GM20431 (cell line): Measurements from ENCODE around the gene VPS26B.
"Not testable (repeated sequence)": the region's sequence is repeated elsewhere in the genome, so short reads cannot be mapped to it uniquely, and the experiment has no call there.

Experiments used
- in situ Hi-C: fragments of 300-500 bp; cut with MseI, MboI; formaldehyde crosslinking; loops from one replicate; pipeline ENCODE4 v1.15.0; 2020; ENCODE audit warnings: low sequenced_read_pairs; ENCODE audit not compliant: unreplicated experiment

VPS26B gene

DNA sequence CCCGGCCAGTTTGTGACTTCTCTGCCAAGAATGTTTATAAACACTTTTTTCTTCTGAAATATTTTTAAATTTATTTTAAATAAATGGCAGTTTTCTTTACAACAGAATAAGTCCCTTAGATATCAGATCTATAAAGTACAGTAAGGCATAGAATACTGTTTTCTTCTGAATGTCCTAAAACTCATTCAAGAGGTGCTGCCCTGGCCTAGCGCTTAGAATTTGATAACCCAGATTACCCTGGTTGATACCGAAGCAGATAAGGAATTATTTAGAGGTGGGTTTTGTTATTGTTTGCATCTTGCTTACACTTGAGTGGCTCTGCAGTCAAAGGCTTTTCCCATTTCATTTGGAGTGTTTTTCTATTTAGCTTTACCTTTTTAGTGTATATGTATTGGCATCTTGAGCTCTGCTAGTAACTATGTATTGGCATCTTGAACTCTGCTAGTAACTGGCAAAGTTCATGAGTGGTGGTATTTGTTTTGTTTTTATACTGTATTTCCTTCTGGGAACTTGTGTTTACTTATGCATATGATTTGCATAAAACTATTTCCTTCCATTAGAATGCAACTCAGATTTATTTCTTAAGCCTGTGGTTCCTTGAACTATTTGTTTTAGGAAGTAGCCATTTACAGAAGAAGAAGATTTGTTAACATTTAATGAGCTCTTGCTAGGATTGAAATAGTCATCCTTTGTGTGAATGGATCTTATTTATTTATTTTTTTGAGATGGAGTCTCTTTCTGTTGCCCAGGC lies 30.1 kb downstream of the VPS26B start:
- in situ Hi-C loops = no loop called here

- in situ Hi-C loops = not testable (repeated sequence)
Observed at GRCh38 chr11:134255184-134255561, 30.7 kb downstream of the VPS26B start.

GRCh38 chr11:134257101-134257500 lies 32.6 kb downstream of the VPS26B start:
- in situ Hi-C loops = no loop called here

DNA sequence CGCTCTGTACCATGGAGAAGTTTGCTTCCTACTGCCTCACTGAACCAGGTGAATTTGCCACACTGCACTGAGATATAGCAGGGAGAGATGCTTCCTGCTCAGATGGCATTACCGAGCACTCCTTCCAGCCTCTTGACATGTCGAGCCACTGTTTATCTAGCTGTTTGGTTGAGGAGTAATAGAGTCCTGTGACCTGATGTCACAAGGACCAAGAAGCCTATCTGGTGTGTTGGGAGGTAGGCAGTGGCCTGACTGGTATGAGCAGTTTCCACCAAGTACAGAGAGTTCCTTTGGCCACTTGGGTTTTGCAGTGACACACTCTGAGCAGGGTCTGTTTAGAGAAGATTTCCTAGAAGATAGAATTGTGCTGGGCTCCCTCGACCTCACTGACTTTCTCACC lies 34.1 kb downstream of the VPS26B start:
- in situ Hi-C loops = no loop called here

GRCh38 chr11:134260503-134260902 lies 36.0 kb downstream of the VPS26B start:
- in situ Hi-C loops = no loop called here

DNA sequence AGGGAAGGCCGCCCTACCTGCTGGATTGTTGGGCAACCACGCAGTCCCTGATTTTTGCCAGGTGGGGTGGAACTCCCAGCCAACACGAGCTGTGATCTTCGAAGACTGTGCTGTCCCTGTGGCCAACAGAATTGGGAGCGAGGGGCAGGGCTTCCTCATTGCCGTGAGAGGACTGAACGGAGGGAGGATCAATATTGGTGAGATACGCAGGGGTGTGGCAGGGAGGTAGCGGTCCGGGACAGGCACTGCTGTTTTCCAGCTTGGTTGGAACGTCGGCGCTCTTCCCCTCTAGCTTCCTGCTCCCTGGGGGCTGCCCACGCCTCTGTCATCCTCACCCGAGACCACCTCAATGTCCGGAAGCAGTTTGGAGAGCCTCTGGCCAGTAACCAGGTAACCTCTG lies 36.5 kb downstream of the VPS26B start:
- in situ Hi-C loops = no loop called here

DNA sequence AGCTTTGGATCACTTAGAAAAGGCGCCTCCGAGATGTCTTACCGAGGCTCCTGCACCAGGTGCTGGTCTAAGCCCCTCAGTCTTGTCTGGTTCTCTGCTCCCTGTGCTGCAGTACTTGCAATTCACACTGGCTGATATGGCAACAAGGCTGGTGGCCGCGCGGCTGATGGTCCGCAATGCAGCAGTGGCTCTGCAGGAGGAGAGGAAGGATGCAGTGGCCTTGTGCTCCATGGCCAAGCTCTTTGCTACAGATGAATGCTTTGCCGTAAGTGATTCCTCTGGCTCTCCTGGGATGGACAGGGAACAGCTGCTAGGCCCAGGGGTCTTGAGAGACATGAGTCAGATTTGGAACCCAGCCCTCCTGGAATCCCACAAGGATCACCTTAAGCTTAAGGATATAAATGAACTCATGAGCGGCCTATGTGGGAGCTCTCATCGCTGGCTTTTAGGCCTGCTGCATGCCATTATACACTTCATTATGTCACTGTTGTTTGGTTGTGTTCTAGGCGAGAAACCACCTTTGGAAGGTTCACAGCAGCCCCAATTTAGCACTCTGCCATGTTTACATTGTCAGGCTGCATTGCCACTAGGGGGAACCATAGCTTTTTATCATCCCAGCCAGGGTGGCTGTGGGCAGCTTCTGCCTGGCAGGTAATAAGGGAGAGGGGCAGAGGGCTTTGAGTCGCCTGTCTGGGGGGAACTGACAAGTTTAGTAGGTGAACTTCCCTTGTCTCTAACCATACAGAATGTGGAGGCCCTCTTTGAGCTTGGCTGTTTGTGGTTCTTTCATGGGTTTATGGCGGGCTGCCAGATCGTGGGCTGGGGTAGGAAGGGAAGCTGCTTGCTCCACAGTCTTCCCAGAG lies 37.4 kb downstream of the VPS26B start:
- in situ Hi-C loops = no loop called here

DNA sequence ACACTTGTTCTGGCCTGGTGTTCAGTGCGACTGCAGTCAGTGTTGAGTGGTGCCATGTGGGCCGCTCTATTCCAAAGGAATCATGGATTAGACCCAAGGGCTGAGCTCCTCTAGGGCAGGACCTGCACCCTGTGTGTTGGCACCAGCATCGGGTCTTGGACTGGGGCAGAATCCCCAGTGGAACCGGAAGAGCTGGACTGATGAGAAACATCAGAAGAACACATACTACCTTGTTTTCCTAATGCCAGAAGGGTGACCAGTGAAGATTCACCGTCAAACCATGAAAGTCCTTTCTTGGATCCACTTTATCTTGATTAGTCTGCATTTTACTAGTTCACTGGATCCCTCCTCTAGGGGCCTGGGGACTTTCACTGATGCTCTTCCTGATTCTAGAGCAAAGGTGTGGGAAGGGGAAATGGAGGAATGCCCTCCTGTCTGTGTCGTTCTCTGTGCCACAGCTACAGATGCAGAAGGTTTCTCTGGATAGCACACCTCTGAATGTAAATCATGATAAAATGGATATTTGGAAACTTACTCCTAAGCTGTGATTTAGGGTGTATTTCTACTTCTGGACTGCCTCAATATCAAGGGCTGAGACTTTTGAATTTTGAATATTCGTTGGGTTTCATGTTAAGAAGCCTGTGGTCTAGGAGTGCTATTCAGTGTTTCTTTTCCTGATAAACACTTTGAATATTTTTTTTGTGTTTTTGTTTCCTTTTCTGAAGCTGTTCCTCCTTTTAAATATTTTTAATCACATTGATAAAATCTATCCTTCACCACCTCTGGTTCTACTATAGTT lies 40.7 kb downstream of the VPS26B start:
- in situ Hi-C loops = no loop called here

GRCh38 chr11:134266440-134266839 lies 42.0 kb downstream of the VPS26B start:
- in situ Hi-C loops = no loop called here

GRCh38 chr11:134266841-134267251 lies 42.4 kb downstream of the VPS26B start:
- in situ Hi-C loops = no loop called here

GRCh38 chr11:134267461-134267860 lies 43.0 kb downstream of the VPS26B start:
- in situ Hi-C loops = no loop called here

DNA sequence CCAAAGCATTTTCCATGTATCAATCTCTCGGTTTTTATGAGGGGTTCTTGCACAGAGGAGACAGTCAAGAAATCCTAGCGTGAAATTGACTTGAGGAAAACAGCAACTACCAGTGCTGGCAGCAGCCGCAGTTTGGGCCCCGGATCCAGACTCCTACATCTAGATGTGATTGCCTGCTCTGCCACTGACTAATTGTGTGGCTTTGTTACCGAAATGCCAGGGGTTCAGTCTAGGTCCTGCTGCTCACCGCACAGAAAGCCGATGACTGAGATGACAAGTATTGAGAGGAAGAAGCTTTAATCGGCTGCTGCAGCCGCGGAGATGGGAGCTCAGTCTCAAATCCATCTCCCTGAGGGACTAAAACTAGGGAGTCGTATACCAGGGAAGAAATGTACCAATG lies 43.5 kb downstream of the VPS26B start:
- in situ Hi-C loops = no loop called here

GRCh38 chr11:134270250-134270714 lies 45.8 kb downstream of the VPS26B start:
- in situ Hi-C loops = no loop called here

GRCh38 chr11:134271978-134272377 lies 47.5 kb downstream of the VPS26B start:
- in situ Hi-C loops = no loop called here

GRCh38 chr11:134272381-134273316 lies 48.2 kb downstream of the VPS26B start:
- in situ Hi-C loops = no loop called here

GRCh38 chr11:134273317-134273712 lies 48.8 kb downstream of the VPS26B start:
- in situ Hi-C loops = no loop called here

DNA sequence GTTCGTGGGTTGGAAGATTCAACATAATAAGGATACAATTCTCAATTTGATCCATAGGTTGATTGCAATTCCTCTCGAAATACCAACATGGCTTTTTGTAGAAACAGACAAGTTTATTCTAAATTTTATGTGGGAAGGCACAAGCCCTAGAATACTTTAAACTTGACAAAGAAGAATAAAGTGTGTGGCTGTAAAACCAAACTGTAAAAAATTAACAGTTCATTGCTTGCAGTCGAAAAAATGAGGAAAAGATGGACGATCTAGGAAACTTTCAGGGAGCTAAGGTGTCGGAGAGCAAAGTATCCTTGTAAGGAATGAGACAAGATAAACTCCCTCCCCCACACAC lies 50.7 kb downstream of the VPS26B start:
- in situ Hi-C loops = no loop called here

DNA sequence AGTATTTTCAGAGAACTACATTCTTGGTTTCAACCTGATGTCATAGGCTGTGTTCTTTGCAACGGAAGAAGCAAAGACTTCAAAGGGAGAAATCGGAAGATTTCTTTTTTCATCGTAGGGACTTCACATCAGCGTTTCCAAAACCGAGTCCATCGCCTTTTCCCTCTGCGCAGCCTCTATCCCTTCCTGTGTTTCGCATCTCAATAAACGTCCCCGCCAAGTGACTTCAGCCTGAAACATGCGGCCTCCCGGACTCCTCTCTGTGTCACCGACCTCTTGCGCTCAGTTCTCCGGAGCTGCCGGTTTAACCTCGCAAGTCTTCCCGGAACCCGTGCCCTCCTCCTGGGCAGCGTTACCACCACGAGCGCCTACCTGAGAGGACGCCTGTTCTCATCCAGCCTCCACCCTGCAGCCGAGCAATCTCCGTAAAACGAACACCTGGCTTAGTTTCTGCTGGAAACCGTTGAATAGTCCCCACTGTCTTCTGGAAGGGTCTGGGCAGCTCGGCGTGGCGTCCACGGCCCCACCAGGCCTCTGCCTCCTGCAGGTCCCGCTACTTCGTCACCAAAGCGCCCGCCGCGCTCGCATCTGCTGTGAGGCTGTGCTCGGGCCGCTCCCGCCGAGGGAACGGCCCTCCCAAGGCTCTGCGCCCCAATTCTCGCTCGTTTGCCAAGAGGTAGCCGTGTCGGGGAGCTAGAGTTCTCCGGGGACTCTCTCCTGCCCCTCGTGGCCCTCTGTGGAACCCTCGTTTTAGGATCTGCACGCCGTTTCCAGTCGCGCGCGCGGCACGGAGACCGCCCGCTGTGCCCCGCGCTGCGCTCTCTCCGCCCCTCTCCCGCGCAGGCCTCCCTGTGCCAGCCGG lies 51.3 kb downstream of the VPS26B start, which contains the start of gene GLB1L3:
Gene GLB1L3 (plus strand): TSS at position 846 of the 862 bp plus-strand sequence. CDS start 362 bp downstream, outside the sequence.
- in situ Hi-C loops = no loop called here
